SH-SY5Y (cell line): Measurements from ENCODE around the gene MAGEB16.

Experiments used
- GATA2 ChIP-seq: IDR thresholded peaks from 2 replicates; pipeline ENCODE4 v1.6.1; 2011; ENCODE audit warnings: mild to moderate bottlenecking, low read depth, low read length
- GATA3 ChIP-seq: IDR thresholded peaks from 2 replicates; pipeline ENCODE4 v1.6.1; 2011; ENCODE audit warnings: low read depth, mild to moderate bottlenecking, low read length, moderate library complexity

MAGEB16 gene

GRCh38 chrX:35798042-35798441 is at the start of gene MAGEB16:
Gene MAGEB16 (plus strand): TSS chrX:35798342. CDS start chrX:35802197, 3,855 bp downstream.
- no peak for TF ChIP-seq GATA2
- TF ChIP-seq GATA3, result no peak

- TF ChIP-seq GATA3, result no peak
- TF ChIP-seq GATA2, result no peak
Measured at GRCh38 chrX:35773958-35774564, 24.1 kb upstream of the MAGEB16 start.

GRCh38 chrX:35785075-35785474 is 13.1 kb upstream of the MAGEB16 start:
- TF ChIP-seq GATA2 (no peak), GATA3 (no peak)

GRCh38 chrX:35786271-35786670 is 11.9 kb upstream of the MAGEB16 start:
- TF ChIP-seq GATA2, result no peak
- no peak for TF ChIP-seq GATA3

- TF ChIP-seq GATA3 (no peak), GATA2 (no peak)
Measured at GRCh38 chrX:35787867-35788266, 10.3 kb upstream of the MAGEB16 start.

GRCh38 chrX:35800474-35800873 is 2.3 kb downstream of the MAGEB16 start:
- TF ChIP-seq GATA2, result no peak
- no peak for TF ChIP-seq GATA3

- no peak for TF ChIP-seq GATA3
- TF ChIP-seq GATA2, result no peak
Measured at GRCh38 chrX:35809781-35810180, 11.6 kb downstream of the MAGEB16 start.

- TF ChIP-seq GATA3 (no peak), GATA2 (no peak)
Measured at GRCh38 chrX:35819241-35819640, 21.1 kb downstream of the MAGEB16 start.

- TF ChIP-seq GATA2, result no peak
- no peak for TF ChIP-seq GATA3
Measured at GRCh38 chrX:35826503-35826902, 28.4 kb downstream of the MAGEB16 start.

- no peak for TF ChIP-seq GATA2
- TF ChIP-seq GATA3, result no peak
Measured at GRCh38 chrX:35829501-35829900, 31.4 kb downstream of the MAGEB16 start.

- TF ChIP-seq GATA2, result no peak
- no peak for TF ChIP-seq GATA3
Measured at GRCh38 chrX:35841872-35842271, 43.7 kb downstream of the MAGEB16 start.

GRCh38 chrX:35842674-35843073 is 44.5 kb downstream of the MAGEB16 start:
- TF ChIP-seq GATA3 (no peak), GATA2 (no peak)

- TF ChIP-seq GATA2 (no peak), GATA3 (no peak)
Measured at GRCh38 chrX:35847736-35848135, 49.6 kb downstream of the MAGEB16 start.
